Measurements from ENCODE around the gene PLEKHM3. TPM values are rescaled to one million over a fixed set of nuclear protein-coding genes. Genes with fewer than 3 reads are reported as not detected.

Gene PLEKHM3
- polyA plus RNA-seq, 3 donors, result 2.3 to 6.7 (median 5.8) TPM

GRCh38 chr2:207883002-207883780 is 142.1 kb downstream of the PLEKHM3 start:
- 94 to 96% (median 94%) methylated on average over 6 of the region's 6 CpGs for WGBS, 3 donors

GRCh38 chr2:207881902-207882301 is 143.4 kb downstream of the PLEKHM3 start:
- H3K27ac ChIP-seq (ENCODE audit: low read depth, low read length), result no peak overlapping the region

More at GRCh38 chr2:207883002-207883780, 142.1 kb downstream of the PLEKHM3 start:
- H3K27ac ChIP-seq (ENCODE audit: low read depth, low read length), result no peak overlapping the region

GRCh38 chr2:207879536-207879935 is 145.8 kb downstream of the PLEKHM3 start:
- WGBS, 3 donors, result 55 to 87% (median 69%) methylated on average over 2 of the region's 2 CpGs
- H3K27ac ChIP-seq (ENCODE audit: low read depth, low read length), result no peak overlapping the region

- WGBS, 3 donors, result 60 to 65% (median 63%) methylated on average over 4 of the region's 4 CpGs
- no peak overlapping the region for H3K27ac ChIP-seq (ENCODE audit: low read depth, low read length)
Observed at GRCh38 chr2:207876842-207877535, 148.3 kb downstream of the PLEKHM3 start.

- H3K27ac ChIP-seq (ENCODE audit: low read depth, low read length), result no peak overlapping the region
- WGBS, 3 donors, result 91 to 99% (median 97%) methylated on average over 3 of the region's 3 CpGs
Observed at GRCh38 chr2:207875473-207876212, 149.7 kb downstream of the PLEKHM3 start.

- WGBS, 3 donors, result 96 to 100% (median 100%) methylated on average over 1 of the region's 1 CpG
- H3K27ac ChIP-seq (ENCODE audit: low read depth, low read length), result no peak overlapping the region
Observed at GRCh38 chr2:207873794-207874193, 151.5 kb downstream of the PLEKHM3 start.

GRCh38 chr2:207871911-207872310 is 153.4 kb downstream of the PLEKHM3 start:
- 91 to 97% (median 97%) methylated on average over 2 of the region's 2 CpGs for WGBS, 3 donors
- H3K27ac ChIP-seq (ENCODE audit: low read depth, low read length), result no peak overlapping the region

- no peak overlapping the region for H3K27ac ChIP-seq (ENCODE audit: low read depth, low read length)
- WGBS, 3 donors, result 89 to 93% (median 90%) methylated on average over 1 of the region's 1 CpG
Observed at GRCh38 chr2:207871506-207871905, 153.8 kb downstream of the PLEKHM3 start.

- WGBS, 3 donors, result 90 to 99% (median 98%) methylated on average over 4 of the region's 4 CpGs
- no peak overlapping the region for H3K27ac ChIP-seq (ENCODE audit: low read depth, low read length)
Observed at GRCh38 chr2:207870814-207871213, 154.5 kb downstream of the PLEKHM3 start.

GRCh38 chr2:207869784-207870778 is 155.2 kb downstream of the PLEKHM3 start:
- H3K27ac ChIP-seq (ENCODE audit: low read depth, low read length), result no peak overlapping the region
- 65 to 81% (median 70%) methylated on average over 7 of the region's 7 CpGs for WGBS, 3 donors

GRCh38 chr2:207868855-207869596 is 156.3 kb downstream of the PLEKHM3 start:
- H3K27ac ChIP-seq (ENCODE audit: low read depth, low read length), result no peak overlapping the region
- 86 to 94% (median 87%) methylated on average over 5 of the region's 5 CpGs for WGBS, 3 donors

- WGBS, 3 donors, result 91 to 96% (median 95%) methylated on average over 1 of the region's 1 CpG
Observed at GRCh38 chr2:207867905-207868304, 157.4 kb downstream of the PLEKHM3 start.

GRCh38 chr2:207867056-207867455 is 158.3 kb downstream of the PLEKHM3 start:
- WGBS, 3 donors, result 71 to 76% (median 74%) methylated on average over 3 of the region's 3 CpGs

More at GRCh38 chr2:207867905-207868304, 157.4 kb downstream of the PLEKHM3 start:
- no peak overlapping the region for H3K27ac ChIP-seq (ENCODE audit: low read depth, low read length)

GRCh38 chr2:207865210-207865609 is 160.1 kb downstream of the PLEKHM3 start:
- H3K27ac ChIP-seq (ENCODE audit: low read depth, low read length), result no peak overlapping the region
- 91 to 92% (median 91%) methylated on average over 5 of the region's 5 CpGs for WGBS, 3 donors

More at GRCh38 chr2:207867056-207867455, 158.3 kb downstream of the PLEKHM3 start:
- H3K27ac ChIP-seq (ENCODE audit: low read depth, low read length), result no peak overlapping the region

- no peak overlapping the region for H3K27ac ChIP-seq (ENCODE audit: low read depth, low read length)
- 95 to 97% (median 97%) methylated on average over 10 of the region's 10 CpGs for WGBS, 3 donors
Observed at GRCh38 chr2:207863345-207863744, 162.0 kb downstream of the PLEKHM3 start.

GRCh38 chr2:207861789-207862188 is 163.5 kb downstream of the PLEKHM3 start:
- H3K27ac ChIP-seq (ENCODE audit: low read depth, low read length), result no peak overlapping the region
- WGBS, 3 donors, result 82 to 91% (median 89%) methylated on average over 4 of the region's 4 CpGs

- 84 to 88% (median 84%) methylated on average over 3 of the region's 3 CpGs for WGBS, 3 donors
- H3K27ac ChIP-seq (ENCODE audit: low read depth, low read length), result no peak overlapping the region
Observed at GRCh38 chr2:207860685-207861084, 164.6 kb downstream of the PLEKHM3 start.
